Stimulated activated CD4-positive, alpha-beta T cell treated with anti-CD3 and anti-CD28 coated beads, TNF-alpha, amount 100 ng/mL, for 24 hours (primary cell): ENCODE data around the gene SH3BP2.

Experiments
- DNase-seq, 3 experiments: peaks; one replicate each; pipeline ENCODE4 v3.0.0-alpha.2; 2020; ENCODE audit warnings: low read depth in 3 of 3

Gene SH3BP2

DNA sequence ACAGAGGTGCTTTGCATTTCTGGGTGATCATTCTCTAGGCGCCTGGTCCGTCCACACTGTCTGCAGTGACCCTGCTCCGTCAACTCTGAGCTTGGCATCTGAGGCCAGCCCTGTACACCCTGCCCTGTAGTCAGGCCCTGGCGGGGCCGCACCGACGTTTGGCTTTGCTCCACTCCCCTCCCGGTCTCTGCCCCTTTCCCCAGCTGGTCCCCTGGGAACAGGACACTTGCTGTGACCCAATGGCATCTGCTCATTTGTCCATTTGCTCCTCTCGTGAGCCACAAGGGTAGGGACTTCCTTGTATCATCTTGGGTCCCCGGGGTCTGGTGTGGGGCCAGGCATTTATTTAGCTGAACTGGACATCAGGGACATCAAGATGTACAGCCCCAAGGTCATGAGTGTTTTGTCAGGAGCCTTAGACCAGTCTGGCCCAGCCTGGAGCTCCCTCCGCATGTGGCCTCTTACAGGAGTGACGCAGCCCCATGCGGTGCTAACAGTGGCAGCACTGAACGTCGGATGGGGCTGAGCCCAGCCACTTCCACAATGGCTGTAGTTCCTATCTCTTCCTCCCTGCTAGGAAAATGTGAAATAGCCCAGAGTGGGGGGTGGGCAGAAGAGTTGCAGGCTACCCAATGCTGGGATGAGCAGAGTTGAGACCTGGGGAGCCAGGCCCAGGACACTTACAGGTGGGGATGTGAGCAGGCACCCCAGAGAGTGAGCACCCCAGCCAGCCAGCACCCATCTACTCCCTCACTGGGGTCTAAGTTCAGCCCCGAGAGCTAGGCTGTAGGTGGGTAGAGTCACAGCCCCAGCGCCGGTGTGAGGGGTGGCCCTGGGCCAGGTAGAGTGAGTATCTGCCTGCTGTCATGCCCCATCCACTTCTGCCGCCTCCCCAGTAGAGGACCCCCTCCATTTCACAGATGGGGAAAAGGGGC is 2.0 kb upstream of the SH3BP2 start:
- no peak for DNase-seq

DNA sequence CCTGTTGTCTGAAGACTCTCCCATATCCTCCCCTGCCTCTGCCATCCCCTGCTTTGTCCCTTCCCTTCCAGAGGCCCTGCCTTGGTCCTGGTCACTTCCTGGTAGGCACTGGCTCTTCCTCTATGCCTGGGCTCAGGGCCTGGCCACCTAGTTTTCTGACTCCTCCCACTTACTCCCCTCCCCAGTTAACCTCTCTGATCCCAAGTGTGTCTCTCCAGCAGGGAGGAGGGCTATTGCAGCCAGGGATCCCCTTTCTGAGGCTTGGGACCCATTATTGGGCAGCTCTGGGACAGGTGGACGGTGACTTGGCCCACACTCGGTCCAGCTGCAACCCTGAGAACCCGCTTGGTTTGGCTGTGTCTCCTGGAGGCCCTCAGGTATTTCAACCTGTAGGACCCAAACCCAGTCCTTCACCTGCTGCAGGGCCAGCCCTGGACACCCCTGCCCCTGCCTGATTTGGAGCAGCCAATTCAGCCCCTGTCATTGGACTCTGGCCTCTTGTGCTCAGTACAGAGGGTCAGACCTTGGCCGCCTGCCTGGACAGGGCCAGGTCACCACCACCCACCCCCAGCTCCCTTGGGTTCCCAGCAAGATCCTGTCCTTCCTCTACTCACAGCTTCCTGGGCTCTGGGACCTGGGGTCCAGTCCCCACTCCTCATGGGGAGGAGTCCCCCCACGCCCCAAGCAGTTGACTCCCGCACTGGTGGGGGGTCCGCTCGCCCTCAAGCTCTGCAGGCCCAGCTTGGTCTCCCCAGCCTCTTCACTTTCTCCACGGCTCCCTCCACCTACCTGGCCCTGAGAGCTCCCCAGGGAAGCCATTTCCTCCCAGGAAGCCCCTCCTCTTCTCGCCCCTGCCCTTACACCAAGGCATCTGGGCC is 1.1 kb upstream of the SH3BP2 start:
- DNase-seq = no peak

- no peak for DNase-seq
Measured at GRCh38 chr4:2792396-2792710, 532 bp upstream of the SH3BP2 start.

DNA sequence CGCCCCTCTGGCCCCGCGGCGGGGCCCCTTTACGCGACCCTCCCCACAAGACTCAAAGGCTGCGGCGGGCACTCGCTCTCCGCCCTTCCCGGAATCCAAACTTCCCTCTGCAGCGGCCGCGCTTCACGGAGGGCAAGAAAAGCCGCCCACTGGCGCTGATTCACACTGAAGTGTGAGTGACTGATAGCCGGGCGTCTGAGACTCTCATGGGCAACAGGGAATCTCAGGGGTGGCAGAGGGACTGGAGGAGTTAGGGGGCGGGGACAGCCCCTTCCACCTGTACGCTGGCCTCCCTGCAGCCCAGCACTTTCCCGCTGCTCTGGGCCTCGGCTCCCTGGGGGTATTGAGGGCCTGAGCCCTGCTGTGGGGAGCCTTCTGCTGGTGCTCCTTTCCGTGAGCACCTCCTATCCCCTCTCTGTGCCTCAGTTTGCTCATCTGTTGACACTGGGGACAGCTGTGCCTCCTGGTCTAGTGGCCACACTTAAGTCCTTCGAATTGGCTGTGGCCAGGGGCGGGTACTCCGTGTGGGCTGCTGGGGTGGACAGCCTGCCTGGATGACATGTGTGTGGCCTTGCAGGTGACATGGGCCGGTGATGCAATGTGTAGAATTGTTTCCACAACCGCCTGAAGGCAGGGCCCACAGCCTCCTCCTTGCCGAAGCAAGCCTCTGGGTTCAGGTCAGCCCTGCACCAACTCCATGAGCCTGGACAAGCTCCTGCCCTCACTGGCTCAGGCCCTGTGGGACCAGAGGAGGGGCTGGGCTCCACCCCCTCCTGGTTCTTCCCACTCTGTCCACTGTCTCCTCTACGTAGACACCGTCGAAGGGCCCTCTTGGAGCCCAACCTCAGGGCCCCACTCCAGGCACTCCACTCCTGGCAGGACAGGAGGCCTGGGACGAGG is 951 bp downstream of the SH3BP2 start:
- DNase-seq = peak in 2 of 3 experiments; percentile 42 to 63

DNA sequence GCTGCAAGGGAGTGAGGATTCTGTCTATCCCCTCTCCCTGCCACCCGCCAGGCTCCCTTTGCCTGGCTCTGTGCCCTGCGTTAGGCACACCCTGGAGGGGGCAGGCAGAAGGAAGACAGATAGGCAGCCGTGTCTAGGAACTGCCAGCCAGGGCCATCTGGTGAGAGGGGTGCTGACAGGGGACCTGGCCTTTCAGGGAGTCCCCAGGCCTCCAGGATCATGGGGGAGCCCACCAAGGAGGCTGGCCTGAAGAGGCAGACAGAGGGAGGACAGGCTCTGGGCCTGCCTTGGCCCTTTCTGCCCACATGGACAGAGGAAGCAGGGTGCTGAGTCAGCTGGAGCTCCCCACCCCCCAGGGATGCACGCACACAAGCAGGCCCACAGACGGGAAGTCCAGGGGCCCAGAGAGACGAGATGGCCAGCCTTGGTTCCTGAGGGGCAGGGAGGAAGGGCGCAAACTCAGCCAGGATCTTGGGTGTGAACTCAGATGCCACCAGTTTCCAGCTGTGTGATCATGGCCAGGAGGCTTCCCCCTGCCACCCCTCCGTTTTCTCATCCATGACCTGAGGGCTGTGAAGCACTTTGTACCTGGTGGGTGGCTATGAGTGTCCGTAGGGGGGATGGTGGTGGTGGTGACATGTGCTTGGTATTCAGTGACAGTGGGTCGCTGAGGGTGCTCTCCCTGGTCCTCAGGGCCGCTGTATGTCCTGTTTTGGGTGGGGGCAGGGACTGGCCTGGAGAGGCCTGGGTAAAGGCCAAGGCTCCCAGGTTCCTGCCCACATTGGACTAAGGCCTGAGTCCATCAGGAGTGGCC is 1.8 kb downstream of the SH3BP2 start:
- no peak for DNase-seq

- DNase-seq = no peak
Measured at GRCh38 chr4:2795300-2795892, 2.5 kb downstream of the SH3BP2 start.

GRCh38 chr4:2795893-2796848 is 3.3 kb downstream of the SH3BP2 start:
- DNase-seq = no peak

GRCh38 chr4:2796849-2797544 is 4.1 kb downstream of the SH3BP2 start:
- DNase-seq = no peak

- DNase-seq = peak in 1 of 3 experiments; percentile 64
Measured at GRCh38 chr4:2797545-2798305, 4.8 kb downstream of the SH3BP2 start.

GRCh38 chr4:2798399-2799223 is 5.7 kb downstream of the SH3BP2 start:
- DNase-seq = peak in 1 of 3 experiments; percentile 61

DNA sequence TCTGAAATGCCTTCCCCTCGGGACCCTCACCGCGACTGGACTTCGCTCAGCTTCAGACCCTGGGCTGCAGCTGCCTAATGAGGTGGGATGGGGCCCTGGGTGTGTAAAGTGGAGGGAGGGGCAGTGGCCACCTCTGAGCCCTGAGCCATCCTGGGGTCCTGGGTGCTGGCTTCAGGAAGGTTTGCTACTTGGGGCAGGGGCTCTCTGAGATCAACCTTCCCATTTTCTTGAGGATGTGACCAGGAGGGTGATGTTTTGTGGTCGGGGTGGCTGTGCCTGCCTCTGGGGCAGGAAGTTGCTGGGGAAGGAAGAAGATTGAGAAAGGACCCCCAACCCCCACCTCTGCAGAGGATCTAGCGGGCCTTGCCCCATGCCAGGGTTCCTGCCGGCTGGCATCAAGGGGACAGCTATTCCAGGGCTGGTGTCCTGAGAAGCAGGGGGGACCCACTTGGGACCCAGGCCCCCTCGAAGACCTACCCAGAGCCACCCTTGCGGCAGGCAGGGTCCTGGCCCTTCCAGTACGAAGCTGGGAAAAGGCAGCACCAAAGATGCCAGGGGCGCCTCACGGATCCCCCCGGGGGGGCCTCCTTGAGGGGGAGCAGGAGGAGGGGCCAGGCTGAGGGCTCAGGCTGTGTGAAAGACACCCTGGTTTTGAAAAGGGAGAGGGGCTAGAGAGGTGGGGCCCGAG is 6.5 kb downstream of the SH3BP2 start:
- DNase-seq = no peak

GRCh38 chr4:2799971-2800690 is 7.2 kb downstream of the SH3BP2 start:
- DNase-seq = no peak

DNA sequence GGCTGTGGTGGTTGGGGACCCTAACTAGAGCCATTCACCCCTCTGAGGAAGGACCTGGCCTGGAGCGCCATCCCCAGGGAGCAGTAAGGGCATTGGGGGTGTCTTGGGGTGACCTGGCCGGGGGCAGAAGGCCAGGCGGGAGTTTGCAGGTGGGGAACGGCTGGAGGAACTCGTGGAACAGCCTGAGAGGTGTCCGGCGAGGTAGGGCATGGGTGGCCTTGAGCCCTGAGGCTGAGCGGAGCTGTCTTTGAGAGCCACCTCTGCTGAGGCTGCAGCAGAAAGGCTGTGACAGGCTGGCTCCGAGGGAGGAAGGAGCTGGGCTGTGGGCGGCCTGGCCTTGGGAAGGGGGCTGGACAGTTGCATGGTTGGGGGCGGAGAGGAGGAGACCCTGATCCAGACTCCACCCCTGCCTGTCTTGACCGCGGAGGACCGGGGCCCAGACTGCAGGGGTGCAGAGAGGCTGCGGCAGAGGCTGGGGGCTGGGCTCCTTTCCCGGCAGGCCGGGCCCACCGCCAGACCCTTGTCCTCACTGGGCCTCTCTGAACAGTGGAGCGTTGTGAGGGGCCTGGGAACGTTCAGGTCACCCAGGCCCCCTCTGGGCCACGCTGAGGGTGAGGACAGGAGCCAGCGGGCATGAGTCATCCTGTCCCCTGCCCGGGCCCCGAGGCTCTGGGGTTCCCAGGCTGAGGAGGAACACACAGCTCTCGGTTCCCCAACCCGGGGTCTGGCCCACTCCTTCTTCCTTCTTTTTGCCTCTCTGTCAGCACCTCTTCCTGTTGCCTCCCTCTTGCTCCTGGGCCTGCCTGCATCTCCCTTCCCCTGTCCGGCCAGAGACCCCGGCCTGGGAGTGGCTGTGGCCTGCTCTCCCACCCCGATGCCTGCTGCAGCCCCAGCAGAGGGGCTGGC is 8.1 kb downstream of the SH3BP2 start:
- DNase-seq = no peak

DNA sequence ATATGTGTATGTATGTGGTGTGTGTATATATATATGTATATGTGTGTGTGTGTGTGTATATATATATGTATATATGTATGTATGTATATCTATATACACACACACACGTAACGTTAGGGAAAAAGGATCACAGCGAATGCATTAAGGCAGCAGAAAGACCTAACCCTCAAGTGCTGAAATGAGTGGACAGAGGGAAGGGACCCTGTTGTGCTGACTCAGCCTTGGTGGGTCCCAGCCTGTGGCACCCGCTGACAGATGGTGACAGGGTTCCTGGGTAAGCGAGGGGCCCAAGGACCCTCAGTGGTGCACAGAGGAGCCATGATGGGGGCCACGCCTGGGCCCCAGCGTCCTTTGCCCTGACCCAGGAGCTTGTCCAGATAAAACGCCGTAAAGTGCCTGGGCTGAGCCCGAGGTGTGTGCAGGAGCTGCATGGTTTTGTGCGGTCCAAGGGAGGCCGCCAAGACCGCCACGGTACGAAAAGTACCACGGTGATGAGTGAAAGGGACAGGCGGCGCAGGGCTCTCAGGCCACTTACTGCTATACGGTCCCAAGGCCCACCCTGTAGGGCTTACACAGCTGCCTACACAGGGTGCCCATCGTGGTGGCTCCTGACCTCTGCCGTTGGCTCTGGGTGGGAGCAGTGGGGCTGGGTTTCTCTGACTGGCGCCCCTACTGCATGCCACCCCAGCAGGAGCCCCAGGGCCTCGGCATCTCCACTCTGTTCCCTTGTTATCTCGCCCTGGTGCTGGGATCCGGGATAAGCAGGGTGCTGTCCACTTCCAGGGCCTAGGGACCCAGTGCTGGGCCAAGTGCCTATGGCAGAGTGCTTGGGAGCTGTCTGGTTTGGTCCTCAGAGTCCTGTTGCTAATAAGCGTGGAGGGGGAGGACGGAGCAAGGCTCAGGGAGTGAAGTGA is 10.0 kb downstream of the SH3BP2 start:
- no peak for DNase-seq
